ENCODE data around the gene NEK2. TPM values are rescaled to one million over a fixed set of nuclear protein-coding genes. Genes with fewer than 3 reads are reported as not detected.
A peak's percentile ranks its signal among the peaks of the same experiment; 100 is the strongest.
"Not testable (repeated sequence)": the region's sequence is repeated elsewhere in the genome, so short reads cannot be mapped to it uniquely, and the experiment has no call there.

The NEK2 gene
- total RNA-seq, 1 experiment from 2014 or later = 35.0 TPM

DNA sequence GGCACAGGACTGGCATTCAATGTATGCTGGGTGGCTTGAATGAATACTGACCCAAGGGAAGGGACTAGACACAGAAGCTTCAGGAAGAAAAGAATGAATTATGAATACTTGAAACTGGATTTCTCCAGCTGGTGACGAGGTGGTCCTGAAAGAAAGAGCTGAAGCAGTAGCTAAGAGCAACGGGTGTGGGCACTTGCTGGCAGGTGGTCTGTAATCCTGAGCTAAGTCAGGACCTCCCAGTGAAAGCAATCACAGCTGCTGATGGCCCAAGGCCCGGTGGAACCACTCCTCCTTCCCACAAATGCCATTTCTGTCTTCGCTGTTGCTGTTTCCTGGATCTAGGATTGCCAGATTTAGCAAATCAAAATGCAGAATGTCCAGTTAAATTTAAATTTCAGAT is 47.0 kb downstream of the NEK2 start:
- no peaks in the 10 kb centered on the region for H3K9me3 ChIP-seq (ENCODE audit: low read length)
- H3K79me2 ChIP-seq (ENCODE audit: low read length) = no peaks in the 10 kb centered on the region
- H3K27ac ChIP-seq (ENCODE audit: low read length) = no peak overlapping the region
- H3K4me1 ChIP-seq (ENCODE audit: low read length) = peaks cover 7% of the 10 kb centered on the region; the same call in 1 of the 2 replicates
- H3K4me2 ChIP-seq (ENCODE audit: low read depth, low read length, poor library complexity, severe bottlenecking) = no peak overlapping the region
- H3K9me2 ChIP-seq (replicated peaks; ENCODE audit: insufficient read depth, low read length) = no peaks in the 10 kb centered on the region
- no peak overlapping the region for H3K4me3 ChIP-seq (ENCODE audit: low read length)
- DNase-seq = no peak
- H2AFZ ChIP-seq (ENCODE audit: low read length) = no peak overlapping the region
- H3K9ac ChIP-seq (ENCODE audit: low read length) = no peak overlapping the region
- H3K27me3 ChIP-seq (ENCODE audit: low read length) = no peaks in the 10 kb centered on the region
- H3K36me3 ChIP-seq (ENCODE audit: insufficient read depth, low read length) = no peaks in the 10 kb centered on the region
- H4K20me1 ChIP-seq (ENCODE audit: insufficient read depth, low read depth, low read length) = no peaks in the 10 kb centered on the region

DNA sequence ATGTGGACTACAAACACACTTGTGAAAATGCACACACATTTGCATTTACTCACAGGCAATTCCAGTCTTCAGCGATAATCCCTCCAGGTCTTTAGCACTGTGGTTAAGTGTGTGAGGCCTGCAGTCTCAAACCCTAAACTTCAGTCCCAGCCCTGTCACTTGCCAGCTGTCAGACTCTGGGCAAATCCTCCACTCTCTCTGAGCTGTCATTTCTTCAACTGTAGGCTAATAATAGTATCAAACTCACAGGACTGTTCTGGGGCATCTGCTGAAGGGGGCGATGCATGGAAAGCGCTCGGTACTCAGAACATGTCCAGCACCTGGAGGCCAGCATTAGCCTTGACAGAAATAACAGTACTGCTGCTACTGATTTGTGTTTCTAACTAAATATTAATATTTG is 48.2 kb downstream of the NEK2 start:
- DNase-seq = no peak
- Histone ChIP-seq H3K36me3 (ENCODE audit: insufficient read depth, low read length) (no peaks in the 10 kb centered on the region), H3K4me2 (ENCODE audit: low read depth, low read length, poor library complexity, severe bottlenecking) (no peak overlapping the region), H3K9me3 (ENCODE audit: low read length) (no peaks in the 10 kb centered on the region), H3K4me1 (ENCODE audit: low read length) (peaks cover 7% of the 10 kb centered on the region; the same call in 1 of the 2 replicates), H3K27me3 (ENCODE audit: low read length) (no peaks in the 10 kb centered on the region), H3K9me2 (replicated peaks; ENCODE audit: insufficient read depth, low read length) (no peaks in the 10 kb centered on the region), H3K79me2 (ENCODE audit: low read length) (no peaks in the 10 kb centered on the region), H2AFZ (ENCODE audit: low read length) (no peak overlapping the region), H4K20me1 (ENCODE audit: insufficient read depth, low read depth, low read length) (no peaks in the 10 kb centered on the region), H3K27ac (ENCODE audit: low read length) (no peak overlapping the region), H3K9ac (ENCODE audit: low read length) (no peak overlapping the region), H3K4me3 (ENCODE audit: low read length) (no peak overlapping the region)

DNA sequence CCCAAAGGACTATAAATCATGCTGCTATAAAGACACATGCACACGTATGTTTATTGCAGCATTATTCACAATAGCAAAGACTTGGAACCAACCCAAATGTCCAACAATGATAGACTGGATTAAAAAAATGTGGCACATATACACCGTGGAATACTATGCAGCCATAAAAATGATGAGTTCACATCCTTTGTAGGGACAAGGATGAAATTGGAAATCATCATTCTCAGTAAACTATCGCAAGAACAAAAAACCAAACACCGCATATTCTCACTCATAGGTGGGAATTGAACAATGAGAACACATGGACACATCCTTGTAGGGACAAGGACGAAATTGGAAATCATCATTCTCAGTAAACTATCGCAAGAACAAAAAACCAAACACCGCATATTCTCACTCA is 49.6 kb downstream of the NEK2 start:
- H3K4me1 ChIP-seq (ENCODE audit: low read length); H3K9ac ChIP-seq (ENCODE audit: low read length); H3K79me2 ChIP-seq (ENCODE audit: low read length); H4K20me1 ChIP-seq (ENCODE audit: insufficient read depth, low read depth, low read length); H3K4me2 ChIP-seq (ENCODE audit: low read depth, low read length, poor library complexity, severe bottlenecking); H3K36me3 ChIP-seq (ENCODE audit: insufficient read depth, low read length); H3K27ac ChIP-seq (ENCODE audit: low read length); H3K9me2 ChIP-seq (replicated peaks; ENCODE audit: insufficient read depth, low read length); H3K9me3 ChIP-seq (ENCODE audit: low read length); H3K4me3 ChIP-seq (ENCODE audit: low read length); H3K27me3 ChIP-seq (ENCODE audit: low read length); DNase-seq; H2AFZ ChIP-seq (ENCODE audit: low read length): not testable (repeated sequence)

GRCh38 chr1:211625040-211625439 is 50.4 kb downstream of the NEK2 start:
- H3K9me3 ChIP-seq (ENCODE audit: low read length) = no peaks in the 10 kb centered on the region
- no peaks in the 10 kb centered on the region for H3K9me2 ChIP-seq (replicated peaks; ENCODE audit: insufficient read depth, low read length)
- DNase-seq = peak; percentile 71
- H3K4me3 ChIP-seq (ENCODE audit: low read length) = no peak overlapping the region
- no peak overlapping the region for H3K27ac ChIP-seq (ENCODE audit: low read length)
- no peaks in the 10 kb centered on the region for H3K79me2 ChIP-seq (ENCODE audit: low read length)
- no peak overlapping the region for H2AFZ ChIP-seq (ENCODE audit: low read length)
- no peaks in the 10 kb centered on the region for H3K36me3 ChIP-seq (ENCODE audit: insufficient read depth, low read length)
- H4K20me1 ChIP-seq (ENCODE audit: insufficient read depth, low read depth, low read length) = no peaks in the 10 kb centered on the region
- H3K4me2 ChIP-seq (ENCODE audit: low read depth, low read length, poor library complexity, severe bottlenecking) = no peak overlapping the region
- no peaks in the 10 kb centered on the region for H3K27me3 ChIP-seq (ENCODE audit: low read length)
- no peak overlapping the region for H3K9ac ChIP-seq (ENCODE audit: low read length)
- H3K4me1 ChIP-seq (ENCODE audit: low read length) = peaks cover 7% of the 10 kb centered on the region; the same call in 1 of the 2 replicates

DNA sequence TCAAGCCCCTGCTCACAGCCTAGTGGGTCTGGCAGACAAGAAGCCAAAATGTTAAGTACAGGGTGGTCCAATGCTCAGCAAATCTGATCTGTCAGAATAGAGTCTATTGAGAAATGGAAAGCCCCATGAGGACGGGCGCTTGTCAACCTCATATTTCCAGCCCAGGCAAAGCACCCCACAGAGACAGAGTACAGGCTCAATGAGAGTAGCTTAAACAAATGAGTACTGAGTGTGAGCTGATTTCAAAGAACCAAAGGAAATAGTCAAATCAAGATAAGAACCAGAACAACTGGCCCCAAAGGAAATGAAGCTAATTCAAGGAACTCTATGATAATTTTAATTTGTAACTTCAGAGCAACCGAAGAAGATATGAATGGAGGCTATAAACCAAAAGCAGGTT is 51.9 kb downstream of the NEK2 start:
- no peak for DNase-seq
- Histone ChIP-seq H3K4me2 (ENCODE audit: low read depth, low read length, poor library complexity, severe bottlenecking) (no peak overlapping the region), H3K9me2 (replicated peaks; ENCODE audit: insufficient read depth, low read length) (no peaks in the 10 kb centered on the region), H4K20me1 (ENCODE audit: insufficient read depth, low read depth, low read length) (no peaks in the 10 kb centered on the region), H3K4me3 (ENCODE audit: low read length) (no peak overlapping the region), H2AFZ (ENCODE audit: low read length) (no peak overlapping the region), H3K27ac (ENCODE audit: low read length) (no peak overlapping the region), H3K79me2 (ENCODE audit: low read length) (no peaks in the 10 kb centered on the region), H3K9ac (ENCODE audit: low read length) (no peak overlapping the region), H3K9me3 (ENCODE audit: low read length) (no peaks in the 10 kb centered on the region), H3K4me1 (ENCODE audit: low read length) (peaks cover 7% of the 10 kb centered on the region; the same call in 1 of the 2 replicates), H3K36me3 (ENCODE audit: insufficient read depth, low read length) (no peaks in the 10 kb centered on the region), H3K27me3 (ENCODE audit: low read length) (no peaks in the 10 kb centered on the region)

- no peaks in the 10 kb centered on the region for H3K79me2 ChIP-seq (ENCODE audit: low read length)
- H3K4me1 ChIP-seq (ENCODE audit: low read length) = peaks cover 7% of the 10 kb centered on the region; the same call in 1 of the 2 replicates
- no peak overlapping the region for H3K27ac ChIP-seq (ENCODE audit: low read length)
- no peaks in the 10 kb centered on the region for H3K9me2 ChIP-seq (replicated peaks; ENCODE audit: insufficient read depth, low read length)
- no peak overlapping the region for H3K9ac ChIP-seq (ENCODE audit: low read length)
- H3K36me3 ChIP-seq (ENCODE audit: insufficient read depth, low read length) = no peaks in the 10 kb centered on the region
- H3K9me3 ChIP-seq (ENCODE audit: low read length) = no peaks in the 10 kb centered on the region
- no peak overlapping the region for H2AFZ ChIP-seq (ENCODE audit: low read length)
- no peak overlapping the region for H3K4me2 ChIP-seq (ENCODE audit: low read depth, low read length, poor library complexity, severe bottlenecking)
- no peak overlapping the region for H3K4me3 ChIP-seq (ENCODE audit: low read length)
- H4K20me1 ChIP-seq (ENCODE audit: insufficient read depth, low read depth, low read length) = no peaks in the 10 kb centered on the region
- no peaks in the 10 kb centered on the region for H3K27me3 ChIP-seq (ENCODE audit: low read length)
- no peak for DNase-seq
Measured at GRCh38 chr1:211621447-211622198, 53.8 kb downstream of the NEK2 start.

- H2AFZ ChIP-seq (ENCODE audit: low read length) = no peak overlapping the region
- no peak overlapping the region for H3K9ac ChIP-seq (ENCODE audit: low read length)
- peaks cover 7% of the 10 kb centered on the region; the same call in 1 of the 2 replicates for H3K4me1 ChIP-seq (ENCODE audit: low read length)
- no peaks in the 10 kb centered on the region for H3K9me3 ChIP-seq (ENCODE audit: low read length)
- no peaks in the 10 kb centered on the region for H3K9me2 ChIP-seq (replicated peaks; ENCODE audit: insufficient read depth, low read length)
- no peak for DNase-seq
- no peak overlapping the region for H3K27ac ChIP-seq (ENCODE audit: low read length)
- no peaks in the 10 kb centered on the region for H3K36me3 ChIP-seq (ENCODE audit: insufficient read depth, low read length)
- no peaks in the 10 kb centered on the region for H4K20me1 ChIP-seq (ENCODE audit: insufficient read depth, low read depth, low read length)
- H3K27me3 ChIP-seq (ENCODE audit: low read length) = no peaks in the 10 kb centered on the region
- no peak overlapping the region for H3K4me2 ChIP-seq (ENCODE audit: low read depth, low read length, poor library complexity, severe bottlenecking)
- no peaks in the 10 kb centered on the region for H3K79me2 ChIP-seq (ENCODE audit: low read length)
- H3K4me3 ChIP-seq (ENCODE audit: low read length) = no peak overlapping the region
Measured at GRCh38 chr1:211620097-211620496, 55.3 kb downstream of the NEK2 start.

GRCh38 chr1:211619033-211619996 is 56.1 kb downstream of the NEK2 start:
- Histone ChIP-seq H3K4me3 (ENCODE audit: low read length) (no peak overlapping the region), H2AFZ (ENCODE audit: low read length) (no peak overlapping the region), H3K9me3 (ENCODE audit: low read length) (no peaks in the 10 kb centered on the region), H3K4me1 (ENCODE audit: low read length) (peaks cover 7% of the 10 kb centered on the region; the same call in 1 of the 2 replicates), H3K4me2 (ENCODE audit: low read depth, low read length, poor library complexity, severe bottlenecking) (no peak overlapping the region), H3K36me3 (ENCODE audit: insufficient read depth, low read length) (no peaks in the 10 kb centered on the region), H4K20me1 (ENCODE audit: insufficient read depth, low read depth, low read length) (no peaks in the 10 kb centered on the region), H3K79me2 (ENCODE audit: low read length) (no peaks in the 10 kb centered on the region), H3K27ac (ENCODE audit: low read length) (no peak overlapping the region), H3K9ac (ENCODE audit: low read length) (no peak overlapping the region), H3K9me2 (replicated peaks; ENCODE audit: insufficient read depth, low read length) (no peaks in the 10 kb centered on the region), H3K27me3 (ENCODE audit: low read length) (no peaks in the 10 kb centered on the region)
- no peak for DNase-seq

Measured in Karpas-422 (cell line).